GM23248 (cell line): ENCODE results near the gene MYLIP.

Source experiments
- EZH2 ChIP-seq: fragments of 200-600 bp; sonication (generic); IDR thresholded peaks from 2 replicates; pipeline ENCODE4 v1.6.1; 2018; ENCODE audit warnings: antibody characterized with exemption, mild to moderate bottlenecking; ENCODE audit not compliant: insufficient read depth, poor library complexity, severe bottlenecking
- EZH2phosphoT487 ChIP-seq: fragments of 200-600 bp; sonication (generic); IDR thresholded peaks from 2 replicates; pipeline ENCODE4 v1.6.1; 2018; ENCODE audit warnings: antibody characterized with exemption, moderate library complexity, mild to moderate bottlenecking, low read depth; ENCODE audit not compliant: insufficient read depth

- no peak for TF ChIP-seq EZH2phosphoT487
- no peak for TF ChIP-seq EZH2
These were observed 25.2 kb upstream of the MYLIP start for GRCh38 chr6:16103722-16104121.
